Cardiac muscle cell (in vitro differentiated cells and primary cell): ENCODE data around the gene ARHGAP4. TPM values are rescaled to one million over a fixed set of nuclear protein-coding genes. Genes with fewer than 3 reads are reported as not detected.

Source experiments
- DNase-seq, 2 donors: peaks; one replicate each; pipeline versions ENCODE4 v3.0.0 to v3.0.0-alpha.2; 2010 to 2017; ENCODE audit warnings: low read depth in 1 of 2, low spot score in 1 of 2
- H3K27ac ChIP-seq: fragments of 200-600 bp; sonication (generic); 2 replicates; pipeline ENCODE4 v1.5.1; 2016
- H3K27me3 ChIP-seq: fragments of 200-600 bp; sonication (generic); 2 replicates; pipeline ENCODE4 v1.6.0; 2016; ENCODE audit warnings: control low read depth
- H3K36me3 ChIP-seq: fragments of 200-600 bp; sonication (generic); 2 replicates; pipeline ENCODE4 v1.5.1; 2016; ENCODE audit warnings: control low read depth
- H3K4me1 ChIP-seq: fragments of 200-600 bp; sonication (generic); 2 replicates; pipeline ENCODE4 v1.8.1; 2017; ENCODE audit warnings: low read depth, mild to moderate bottlenecking, mixed run types
- H3K4me3 ChIP-seq: fragments of 200-600 bp; sonication (generic); 2 replicates; pipeline ENCODE4 v1.5.1; 2016; ENCODE audit warnings: mild to moderate bottlenecking
- H3K9me3 ChIP-seq: fragments of 200-600 bp; sonication (generic); 2 replicates; pipeline ENCODE4 v1.5.1; 2017; ENCODE audit warnings: low read depth, mild to moderate bottlenecking, control low read depth
- CTCF ChIP-seq: IDR thresholded peaks from 2 replicates; pipeline ENCODE4 v1.5.1; 2012; ENCODE audit warnings: low read depth, mild to moderate bottlenecking, low read length
- polyA plus RNA-seq: library from polyadenylated mRNA; unstranded; fragments of >200 nt; fragmentation: Nextera tagmentation; extraction: Ambion mirVana; gene quantifications from 2 replicates; pipeline ENCODE4 v1.2.1, GENCODE V29; 2016
- total RNA-seq: library from RNA; depleted of rRNA; stranded (reverse); fragments of >200 nt; gene quantifications from 2 replicates; pipeline ENCODE4 v1.2.3, GENCODE V29; 2016

The ARHGAP4 gene
- total and polyA plus RNA-seq, 2 experiments from 2014 or later: 16.5 to 47.4 TPM

GRCh38 chrX:153933748-153934147 lies 7.7 kb upstream of the ARHGAP4 start:
- H3K4me3 ChIP-seq: peak overlapping the region; percentile 78
- no peak overlapping the region for H3K27ac ChIP-seq

GRCh38 chrX:153932220-153932915 lies 6.3 kb upstream of the ARHGAP4 start:
- DNase-seq: no peak
- H3K4me3 ChIP-seq: no peak overlapping the region
- H3K4me1 ChIP-seq: no peaks in the 10 kb centered on the region
- H3K27me3 ChIP-seq: no peaks in the 10 kb centered on the region
- H3K36me3 ChIP-seq: no peaks in the 10 kb centered on the region
- H3K9me3 ChIP-seq: no peaks in the 10 kb centered on the region
- H3K27ac ChIP-seq: no peak overlapping the region
- TF ChIP-seq CTCF: no peak

More at GRCh38 chrX:153933748-153934147, 7.7 kb upstream of the ARHGAP4 start:
- Histone ChIP-seq H3K9me3 (no peaks in the 10 kb centered on the region), H3K36me3 (no peaks in the 10 kb centered on the region), H3K4me1 (no peaks in the 10 kb centered on the region), H3K27me3 (no peaks in the 10 kb centered on the region)
- DNase-seq: peak in 1 of 2 donors; percentile 32
- TF ChIP-seq CTCF: no peak

GRCh38 chrX:153931748-153932147 lies 5.7 kb upstream of the ARHGAP4 start:
- TF ChIP-seq CTCF: no peak

GRCh38 chrX:153931151-153931550 lies 5.1 kb upstream of the ARHGAP4 start:
- Histone ChIP-seq H3K36me3 (no peaks in the 10 kb centered on the region), H3K4me1 (peaks cover 8% of the 10 kb centered on the region), H3K9me3 (no peaks in the 10 kb centered on the region), H3K27ac (no peak overlapping the region), H3K27me3 (no peaks in the 10 kb centered on the region), H3K4me3 (no peak overlapping the region)
- DNase-seq: no peak
- TF ChIP-seq CTCF: no peak

More at GRCh38 chrX:153931748-153932147, 5.7 kb upstream of the ARHGAP4 start:
- H3K9me3 ChIP-seq: no peaks in the 10 kb centered on the region
- DNase-seq: no peak
- no peak overlapping the region for H3K27ac ChIP-seq
- no peaks in the 10 kb centered on the region for H3K36me3 ChIP-seq
- no peaks in the 10 kb centered on the region for H3K27me3 ChIP-seq
- peaks cover 3% of the 10 kb centered on the region for H3K4me1 ChIP-seq
- H3K4me3 ChIP-seq: no peak overlapping the region

DNA sequence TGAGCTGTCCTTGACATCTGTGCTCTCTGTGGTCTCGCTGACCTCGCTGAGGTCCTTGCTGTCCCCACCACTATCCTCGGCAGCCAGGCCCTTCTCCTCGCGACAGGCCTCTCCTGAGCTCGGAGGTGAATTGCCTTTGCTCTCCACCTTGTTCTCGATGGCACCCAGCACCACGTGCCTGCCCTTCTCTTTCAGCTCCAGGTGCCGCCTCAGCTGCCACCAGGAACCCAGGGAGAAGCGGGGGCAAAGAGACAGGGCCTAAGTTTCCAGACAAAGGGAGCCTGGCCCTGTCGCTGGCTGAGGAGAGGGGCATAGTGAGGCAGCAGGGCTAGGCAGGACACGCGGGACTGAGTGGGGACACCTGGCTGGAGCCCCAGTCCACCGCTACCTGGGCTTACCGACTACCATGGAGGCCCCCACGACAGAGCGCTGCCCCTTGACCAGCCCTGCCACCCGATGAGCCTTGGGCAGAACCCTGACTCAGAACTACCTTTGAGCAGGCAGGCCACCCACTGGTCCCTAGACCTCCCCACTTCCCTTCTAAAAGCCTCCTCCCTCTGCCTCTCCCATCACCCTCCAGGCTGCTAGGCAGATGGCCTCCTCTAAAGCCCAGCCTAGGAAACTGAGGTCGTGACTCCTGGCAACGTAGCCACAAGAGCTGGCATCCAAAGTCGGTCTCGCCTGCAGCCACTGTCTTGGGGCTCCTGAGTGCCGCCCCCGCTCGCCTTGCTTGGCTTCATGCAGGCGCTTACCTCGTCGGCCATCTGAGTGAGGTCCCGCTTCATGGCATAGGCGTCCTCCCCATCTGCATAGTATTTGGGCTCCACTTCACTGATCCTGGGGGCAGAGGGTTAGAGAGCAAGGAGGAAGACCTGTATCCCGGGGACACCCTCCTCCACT lies 4.2 kb upstream of the ARHGAP4 start:
- no peak overlapping the region for H3K27ac ChIP-seq
- no peaks in the 10 kb centered on the region for H3K9me3 ChIP-seq
- H3K36me3 ChIP-seq: no peaks in the 10 kb centered on the region
- H3K27me3 ChIP-seq: no peaks in the 10 kb centered on the region
- TF ChIP-seq CTCF: no peak
- peaks cover 11% of the 10 kb centered on the region for H3K4me1 ChIP-seq
- no peak overlapping the region for H3K4me3 ChIP-seq
- no peak for DNase-seq
